MM.1S (cell line): ENCODE data around the gene SORCS2.

Source experiments
- DNase-seq: peaks from one replicate; pipeline ENCODE4 v3.0.0-alpha.2; 2015
- H2AFZ ChIP-seq: fragments of 300-600 bp; sonication (generic); 2 replicates; pipeline ENCODE4 v1.6.0; 2016; ENCODE audit warnings: antibody characterized with exemption, low read length
- H3F3A ChIP-seq: fragments of 300-600 bp; sonication (generic); 2 replicates; pipeline ENCODE4 v1.6.1; 2016; ENCODE audit warnings: mild to moderate bottlenecking, antibody characterized with exemption, low read length, moderate library complexity, mixed read lengths; ENCODE audit not compliant: insufficient read depth
- H3K27ac ChIP-seq: fragments of 300-600 bp; sonication (generic); 2 replicates; pipeline ENCODE4 v1.5.1; 2016; ENCODE audit warnings: mild to moderate bottlenecking, low read length
- H3K27me3 ChIP-seq: fragments of 300-600 bp; sonication (generic); replicated peaks from 2 replicates; pipeline ENCODE4 v1.6.0; 2016; ENCODE audit warnings: low read length; ENCODE audit not compliant: insufficient read depth
- H3K36me3 ChIP-seq: fragments of 300-600 bp; sonication (generic); replicated peaks from 2 replicates; pipeline ENCODE4 v1.6.1; 2016; ENCODE audit warnings: mild to moderate bottlenecking, low read length, mixed read lengths; ENCODE audit not compliant: insufficient read depth
- H3K4me1 ChIP-seq: fragments of 300-600 bp; sonication (generic); 2 replicates; pipeline ENCODE4 v1.6.1; 2016; ENCODE audit warnings: low read length, mixed read lengths
- H3K4me2 ChIP-seq: fragments of 300-600 bp; sonication (generic); 2 replicates; pipeline ENCODE4 v1.6.0; 2016; ENCODE audit warnings: low read depth, low read length
- H3K4me3 ChIP-seq: fragments of 300-600 bp; sonication (generic); 2 replicates; pipeline ENCODE4 v1.5.1; 2016; ENCODE audit warnings: low read length, mixed read lengths
- H3K79me2 ChIP-seq: fragments of 300-600 bp; sonication (generic); 2 replicates; pipeline ENCODE4 v1.6.1; 2016; ENCODE audit warnings: mixed run types, low read length, mixed read lengths
- H3K9ac ChIP-seq: fragments of 300-600 bp; sonication (generic); 2 replicates; pipeline ENCODE4 v1.6.1; 2016; ENCODE audit warnings: low read length, mixed read lengths
- H3K9me2 ChIP-seq: fragments of 300-600 bp; sonication (generic); replicated peaks from 2 replicates; pipeline ENCODE4 v1.6.1; 2016; ENCODE audit warnings: mild to moderate bottlenecking, low read length, mixed read lengths; ENCODE audit not compliant: insufficient read depth
- H3K9me3 ChIP-seq: fragments of 300-600 bp; sonication (generic); replicated peaks from 2 replicates; pipeline ENCODE4 v1.6.1; 2016; ENCODE audit warnings: mild to moderate bottlenecking, low read length, mixed read lengths; ENCODE audit not compliant: insufficient read depth
- H4K20me1 ChIP-seq: fragments of 300-600 bp; sonication (generic); 2 replicates; pipeline ENCODE4 v1.6.1; 2016; ENCODE audit warnings: mild to moderate bottlenecking, low read length, moderate library complexity, mixed read lengths; ENCODE audit not compliant: insufficient read depth
- CTCF ChIP-seq: fragments of 300-600 bp; sonication (generic); IDR thresholded peaks from 2 replicates; pipeline ENCODE4 v1.5.1; 2016; ENCODE audit warnings: antibody characterized with exemption, low read length, mixed read lengths
- EZH2 ChIP-seq: fragments of 300-600 bp; sonication (generic); optimal IDR thresholded peaks from 2 replicates; pipeline ENCODE3; 2017; ENCODE audit warnings: low read depth, mild to moderate bottlenecking, antibody characterized with exemption, low read length, mixed read lengths
- EZH2phosphoT487 ChIP-seq: fragments of 300-600 bp; sonication (generic); IDR thresholded peaks from 2 replicates; pipeline ENCODE4 v1.6.1; 2018; ENCODE audit warnings: antibody characterized with exemption, low read length

Gene SORCS2

GRCh38 chr4:7540654-7541413, 348.5 kb downstream of the SORCS2 start:
- Histone ChIP-seq H3K9ac (no peak overlapping the region), H3K79me2 (no peaks in the 10 kb centered on the region), H4K20me1 (no peaks in the 10 kb centered on the region), H2AFZ (no peak overlapping the region), H3F3A (no peaks in the 10 kb centered on the region), H3K9me2 (no peaks in the 10 kb centered on the region), H3K9me3 (no peaks in the 10 kb centered on the region), H3K27me3 (peaks cover 23% of the 10 kb centered on the region), H3K4me3 (no peak overlapping the region), H3K4me1 (no peaks in the 10 kb centered on the region), H3K36me3 (no peaks in the 10 kb centered on the region), H3K4me2 (no peak overlapping the region), H3K27ac (no peak overlapping the region)
- TF ChIP-seq CTCF = no peak
- no peak for TF ChIP-seq EZH2phosphoT487
- TF ChIP-seq EZH2 = no peak
- DNase-seq = no peak

DNA sequence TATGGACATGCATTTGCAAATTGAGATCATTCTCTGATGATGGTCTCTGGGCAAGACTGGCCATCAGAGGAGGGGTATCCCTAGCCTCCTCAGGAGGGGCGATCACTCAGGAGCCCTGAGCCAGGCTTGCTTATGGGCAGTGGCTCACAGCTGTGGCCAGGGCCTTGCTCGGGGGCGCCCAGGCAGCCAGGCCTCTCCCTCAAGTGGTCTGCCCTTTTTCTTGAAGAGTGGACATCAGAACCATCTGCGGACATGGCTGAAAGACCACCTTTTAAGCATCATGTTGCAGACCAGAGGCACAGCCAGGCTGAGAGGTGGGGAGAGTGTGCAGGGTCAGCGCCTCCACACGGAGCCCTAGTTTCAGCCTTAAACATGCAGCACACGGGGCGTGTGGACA, 349.1 kb downstream of the SORCS2 start:
- DNase-seq = no peak
- Histone ChIP-seq H3K9me2 (no peaks in the 10 kb centered on the region), H3K4me2 (no peak overlapping the region), H3K36me3 (no peaks in the 10 kb centered on the region), H4K20me1 (no peaks in the 10 kb centered on the region), H3K27ac (no peak overlapping the region), H3K4me3 (no peak overlapping the region), H2AFZ (no peak overlapping the region), H3K4me1 (no peaks in the 10 kb centered on the region), H3F3A (no peaks in the 10 kb centered on the region), H3K79me2 (no peaks in the 10 kb centered on the region), H3K27me3 (peaks cover 23% of the 10 kb centered on the region), H3K9me3 (no peaks in the 10 kb centered on the region), H3K9ac (no peak overlapping the region)
- TF ChIP-seq CTCF (no peak), EZH2phosphoT487 (no peak), EZH2 (no peak)

DNA sequence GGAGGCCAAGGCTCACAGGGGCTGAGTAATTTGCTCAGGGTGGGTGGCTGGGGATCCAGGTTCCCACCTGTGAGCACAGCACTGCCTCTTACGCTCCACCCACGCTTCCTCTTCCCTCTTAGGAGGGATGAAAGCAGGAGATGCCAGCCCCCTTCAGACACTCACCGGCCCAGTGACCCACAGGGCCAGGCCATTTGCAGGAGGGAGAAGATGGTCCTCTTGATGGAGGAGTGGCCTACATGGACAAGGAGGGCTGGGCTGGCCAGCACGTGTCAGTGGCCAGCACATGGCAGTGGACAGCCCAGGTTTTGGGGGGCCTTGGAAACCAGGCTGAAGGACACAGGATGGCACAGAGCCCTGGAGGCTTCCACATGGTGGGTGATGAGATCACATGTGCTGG, 350.4 kb downstream of the SORCS2 start:
- no peak for DNase-seq
- Histone ChIP-seq H3K79me2 (no peaks in the 10 kb centered on the region), H3K27me3 (peaks cover 32% of the 10 kb centered on the region), H3K36me3 (no peaks in the 10 kb centered on the region), H2AFZ (no peak overlapping the region), H3K4me1 (no peaks in the 10 kb centered on the region), H4K20me1 (no peaks in the 10 kb centered on the region), H3K9me3 (no peaks in the 10 kb centered on the region), H3K4me3 (no peak overlapping the region), H3F3A (no peaks in the 10 kb centered on the region), H3K27ac (no peak overlapping the region), H3K9me2 (no peaks in the 10 kb centered on the region), H3K4me2 (no peak overlapping the region), H3K9ac (no peak overlapping the region)
- TF ChIP-seq EZH2phosphoT487 = no peak
- no peak for TF ChIP-seq CTCF
- no peak for TF ChIP-seq EZH2
